Upper lobe of left lung (tissue), 4 donors: Measurements from ENCODE around the gene RAVER2.

Experiments used
- POLR2AphosphoS5 ChIP-seq, 2 donors: sonication (generic); formaldehyde crosslinking; IDR thresholded peaks; one replicate each; pipeline ENCODE4 v1.5.1; 2017; ENCODE audit warnings: antibody characterized with exemption in 2 of 2
- TF ChIP-seq, protein P1 (sequence below), 6 experiments: fragments of 450-650 bp in 4 of 6; fragments of 200-600 bp in 2 of 6; sonication (generic) in 2 of 6; IDR thresholded peaks; one replicate each; pipeline ENCODE4 v1.5.1; 2016 to 2019; ENCODE audit warnings: antibody characterized with exemption in 6 of 6

DNA sequence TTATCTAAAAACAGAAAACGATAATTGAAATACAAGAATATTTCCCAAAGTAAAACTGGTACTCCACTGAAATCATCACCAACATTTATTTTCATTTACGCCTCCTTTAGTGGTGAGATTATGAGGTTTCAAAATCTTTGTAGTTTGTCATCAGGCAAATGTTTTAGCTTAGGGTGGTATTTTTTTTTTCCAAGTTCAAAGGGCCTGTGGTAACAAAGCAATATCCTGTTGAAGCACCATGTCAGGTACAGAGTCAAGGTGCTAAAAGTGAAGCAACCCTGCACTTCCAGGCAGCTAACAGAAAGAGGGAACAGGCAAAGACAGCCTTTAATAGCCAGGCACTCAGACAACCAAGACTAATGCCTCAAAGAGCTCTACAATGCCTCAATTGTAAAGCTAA, 132.3 kb downstream of the RAVER2 start:
- TF ChIP-seq, protein P1, sequence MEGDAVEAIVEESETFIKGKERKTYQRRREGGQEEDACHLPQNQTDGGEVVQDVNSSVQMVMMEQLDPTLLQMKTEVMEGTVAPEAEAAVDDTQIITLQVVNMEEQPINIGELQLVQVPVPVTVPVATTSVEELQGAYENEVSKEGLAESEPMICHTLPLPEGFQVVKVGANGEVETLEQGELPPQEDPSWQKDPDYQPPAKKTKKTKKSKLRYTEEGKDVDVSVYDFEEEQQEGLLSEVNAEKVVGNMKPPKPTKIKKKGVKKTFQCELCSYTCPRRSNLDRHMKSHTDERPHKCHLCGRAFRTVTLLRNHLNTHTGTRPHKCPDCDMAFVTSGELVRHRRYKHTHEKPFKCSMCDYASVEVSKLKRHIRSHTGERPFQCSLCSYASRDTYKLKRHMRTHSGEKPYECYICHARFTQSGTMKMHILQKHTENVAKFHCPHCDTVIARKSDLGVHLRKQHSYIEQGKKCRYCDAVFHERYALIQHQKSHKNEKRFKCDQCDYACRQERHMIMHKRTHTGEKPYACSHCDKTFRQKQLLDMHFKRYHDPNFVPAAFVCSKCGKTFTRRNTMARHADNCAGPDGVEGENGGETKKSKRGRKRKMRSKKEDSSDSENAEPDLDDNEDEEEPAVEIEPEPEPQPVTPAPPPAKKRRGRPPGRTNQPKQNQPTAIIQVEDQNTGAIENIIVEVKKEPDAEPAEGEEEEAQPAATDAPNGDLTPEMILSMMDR (IDR thresholded peaks at IDR 0.05): no peak
- no peak for TF ChIP-seq POLR2AphosphoS5 (IDR thresholded peaks at IDR 0.05)
